ENCODE data around the gene ANKRD60. TPM values are rescaled to one million over a fixed set of nuclear protein-coding genes. Genes with fewer than 3 reads are reported as not detected.

Gene ANKRD60
- total RNA-seq, 6 experiments from 2014 or later = not detected

GRCh38 chr20:58268936-58269619 lies 40.6 kb upstream of the ANKRD60 start:
- DNase-seq = no peak
- no peak for TF ChIP-seq CTCF (IDR thresholded peaks at IDR 0.05)
- Mint-ChIP-seq H3K4me1 (ENCODE audit: low read depth) (peaks cover 10% of the 10 kb centered on the region), H3K27ac (no peak overlapping the region), H3K4me3 (no peak overlapping the region), H3K36me3 (ENCODE audit: low read depth) (peaks cover 15% of the 10 kb centered on the region; the same call in 1 of the 2 replicates), H3K9me3 (no peaks in the 10 kb centered on the region), H3K27me3 (ENCODE audit: insufficient read depth) (peaks cover 2% of the 10 kb centered on the region; the same call in 1 of the 2 replicates)

- peaks cover 2% of the 10 kb centered on the region; the same call in 1 of the 2 replicates for H3K27me3 Mint-ChIP-seq (ENCODE audit: insufficient read depth)
- H3K36me3 Mint-ChIP-seq (ENCODE audit: low read depth) = peaks cover 12% of the 10 kb centered on the region; the same call in 1 of the 2 replicates
- no peak for TF ChIP-seq CTCF (IDR thresholded peaks at IDR 0.05)
- no peak overlapping the region for H3K4me3 Mint-ChIP-seq
- DNase-seq = no peak
- H3K9me3 Mint-ChIP-seq = no peaks in the 10 kb centered on the region
- H3K4me1 Mint-ChIP-seq (ENCODE audit: low read depth) = peaks cover 10% of the 10 kb centered on the region
- H3K27ac Mint-ChIP-seq = no peak overlapping the region
Measured at GRCh38 chr20:58268421-58268821, 40.0 kb upstream of the ANKRD60 start.

- TF ChIP-seq CTCF (IDR thresholded peaks at IDR 0.05) = no peak
- no peak for DNase-seq
- peaks cover 10% of the 10 kb centered on the region; the same call in 1 of the 2 replicates for H3K36me3 Mint-ChIP-seq (ENCODE audit: low read depth)
- H3K27me3 Mint-ChIP-seq (ENCODE audit: insufficient read depth) = peaks cover 2% of the 10 kb centered on the region; the same call in 1 of the 2 replicates
- H3K4me1 Mint-ChIP-seq (ENCODE audit: low read depth) = peaks cover 10% of the 10 kb centered on the region
- no peak overlapping the region for H3K27ac Mint-ChIP-seq
- H3K9me3 Mint-ChIP-seq = no peaks in the 10 kb centered on the region
- no peak overlapping the region for H3K4me3 Mint-ChIP-seq
Measured at GRCh38 chr20:58267389-58268215, 39.1 kb upstream of the ANKRD60 start.

- TF ChIP-seq CTCF (IDR thresholded peaks at IDR 0.05) = no peak
- no peak for DNase-seq
- H3K27ac Mint-ChIP-seq = no peak overlapping the region
- H3K9me3 Mint-ChIP-seq = no peaks in the 10 kb centered on the region
- no peaks in the 10 kb centered on the region for H3K27me3 Mint-ChIP-seq (ENCODE audit: insufficient read depth)
- no peak overlapping the region for H3K4me3 Mint-ChIP-seq
- H3K4me1 Mint-ChIP-seq (ENCODE audit: low read depth) = peaks cover 22% of the 10 kb centered on the region
- H3K36me3 Mint-ChIP-seq (ENCODE audit: low read depth) = peaks cover 8% of the 10 kb centered on the region; the same call in 1 of the 2 replicates
Measured at GRCh38 chr20:58264271-58264670, 35.8 kb upstream of the ANKRD60 start.

- Mint-ChIP-seq H3K9me3 (no peaks in the 10 kb centered on the region), H3K27me3 (ENCODE audit: insufficient read depth) (no peaks in the 10 kb centered on the region)
Measured at GRCh38 chr20:58261660-58262059, 33.2 kb upstream of the ANKRD60 start.

More at GRCh38 chr20:58261660-58262059, 33.2 kb upstream of the ANKRD60 start:
- Mint-ChIP-seq H3K27ac (no peak overlapping the region), H3K4me1 (ENCODE audit: low read depth) (peaks cover 15% of the 10 kb centered on the region), H3K4me3 (no peak overlapping the region), H3K36me3 (ENCODE audit: low read depth) (peaks cover 4% of the 10 kb centered on the region; the same call in 1 of the 2 replicates)
- DNase-seq = no peak
- TF ChIP-seq CTCF (IDR thresholded peaks at IDR 0.05) = no peak

Data from HFFc6 (cell line).